ENCODE measurements around the gene RGPD5.
"Not testable (repeated sequence)": the region's sequence is repeated elsewhere in the genome, so short reads cannot be mapped to it uniquely, and the experiment has no call there.

Gene RGPD5

GRCh38 chr2:109889909-109890308, 95.8 kb downstream of the RGPD5 start:
- not testable (repeated sequence) for H3K4me3 ChIP-seq, H3K27ac ChIP-seq

DNA sequence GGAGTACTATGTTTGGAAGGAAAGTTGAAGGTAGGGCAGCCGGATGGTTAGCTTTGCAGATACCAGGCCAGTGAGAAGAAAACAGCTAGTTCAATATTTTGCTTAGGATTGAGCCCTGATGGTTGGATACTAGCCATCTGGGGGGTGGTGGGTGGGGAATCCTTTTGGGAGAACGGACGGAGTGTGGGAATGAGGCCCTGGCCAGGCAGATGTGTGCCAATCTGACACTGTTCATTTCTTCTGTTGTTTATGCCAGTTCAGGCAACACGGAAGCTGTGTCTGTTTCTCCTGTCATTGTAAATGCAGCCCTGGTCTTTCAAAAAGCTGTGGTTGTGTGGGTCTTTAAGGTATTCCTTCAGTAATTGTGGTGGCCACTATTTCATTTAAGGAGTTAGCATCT, 96.9 kb downstream of the RGPD5 start:
- H3K27ac ChIP-seq, H3K4me3 ChIP-seq: not testable (repeated sequence)

- not testable (repeated sequence) for H3K4me3 ChIP-seq, H3K27ac ChIP-seq
Observed at GRCh38 chr2:109893736-109894135, 99.6 kb downstream of the RGPD5 start.

- H3K4me3 ChIP-seq, H3K27ac ChIP-seq: not testable (repeated sequence)
Observed at GRCh38 chr2:109894141-109894540, 100.0 kb downstream of the RGPD5 start.

DNA sequence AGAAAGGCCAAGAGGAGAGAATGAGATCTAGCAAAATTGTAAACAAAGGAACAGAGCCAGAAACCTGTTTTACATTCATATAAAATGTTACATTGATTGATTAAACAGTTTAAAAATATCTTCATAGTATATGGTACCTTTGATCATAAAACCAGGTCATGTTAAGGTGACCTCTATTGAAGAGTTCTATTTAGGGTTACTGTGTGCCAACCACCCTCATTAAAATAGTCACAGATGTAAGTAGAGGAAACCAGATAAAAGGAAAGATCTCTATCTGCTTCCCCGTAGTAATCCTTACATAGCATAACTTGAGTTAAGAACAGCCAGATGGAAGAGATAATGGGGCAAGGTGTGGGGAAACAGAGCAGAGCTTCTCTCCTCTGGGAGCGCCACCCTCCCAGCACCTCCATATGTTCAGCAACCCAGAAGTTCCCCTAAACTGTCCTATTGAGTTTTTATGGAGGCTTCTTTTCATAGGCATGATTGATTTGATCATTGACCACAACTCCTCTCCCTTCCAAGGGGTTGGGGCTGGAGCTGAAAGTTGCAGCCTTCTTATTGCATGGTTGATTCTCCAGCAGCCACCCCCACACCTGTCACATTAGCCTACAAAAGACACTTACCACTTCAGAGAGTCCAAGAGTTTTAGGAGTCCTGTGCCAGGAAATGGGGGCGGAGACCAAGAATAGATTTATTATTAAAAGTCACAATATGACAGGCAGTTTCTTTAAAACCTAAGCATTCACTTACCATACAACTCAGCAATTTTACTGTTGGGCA, 101.2 kb downstream of the RGPD5 start:
- not testable (repeated sequence) for H3K27ac ChIP-seq, H3K4me3 ChIP-seq

- H3K4me3 ChIP-seq, H3K27ac ChIP-seq: not testable (repeated sequence)
Observed at GRCh38 chr2:109896212-109896611, 102.1 kb downstream of the RGPD5 start.

DNA sequence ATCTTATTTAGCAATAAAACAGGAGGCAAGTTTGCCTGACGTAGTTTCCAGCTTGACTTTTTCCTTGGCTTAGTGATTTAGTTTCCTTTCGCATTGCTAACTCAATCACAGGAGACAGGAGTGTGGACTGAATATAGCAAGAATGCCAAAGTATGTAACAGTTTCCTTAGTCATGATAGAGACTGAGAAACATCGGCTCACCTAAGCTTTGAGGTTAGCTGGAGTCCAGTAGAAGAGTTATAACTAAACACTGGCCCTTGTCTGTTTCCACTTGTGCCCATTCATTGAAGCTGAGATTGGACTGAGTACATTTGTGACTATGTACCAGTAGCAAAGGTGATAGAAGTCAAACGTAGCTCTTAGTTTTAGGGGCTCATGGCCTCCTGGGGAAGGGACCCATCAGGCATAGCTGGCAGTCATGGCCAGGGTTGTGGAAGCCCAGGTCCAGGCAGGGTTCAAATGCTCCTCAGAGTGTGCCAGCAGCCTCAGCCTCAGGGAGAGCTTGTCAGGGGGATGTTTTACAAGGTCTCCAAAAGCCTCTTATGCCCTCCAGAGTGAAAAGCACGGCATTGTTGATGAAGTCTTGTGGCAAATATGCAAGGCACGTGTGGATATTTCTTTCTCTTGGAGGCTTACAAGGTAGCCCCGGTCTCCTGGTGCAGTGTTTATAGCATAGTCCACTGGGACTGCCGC, 103.8 kb downstream of the RGPD5 start:
- H3K4me3 ChIP-seq, H3K27ac ChIP-seq: not testable (repeated sequence)

DNA sequence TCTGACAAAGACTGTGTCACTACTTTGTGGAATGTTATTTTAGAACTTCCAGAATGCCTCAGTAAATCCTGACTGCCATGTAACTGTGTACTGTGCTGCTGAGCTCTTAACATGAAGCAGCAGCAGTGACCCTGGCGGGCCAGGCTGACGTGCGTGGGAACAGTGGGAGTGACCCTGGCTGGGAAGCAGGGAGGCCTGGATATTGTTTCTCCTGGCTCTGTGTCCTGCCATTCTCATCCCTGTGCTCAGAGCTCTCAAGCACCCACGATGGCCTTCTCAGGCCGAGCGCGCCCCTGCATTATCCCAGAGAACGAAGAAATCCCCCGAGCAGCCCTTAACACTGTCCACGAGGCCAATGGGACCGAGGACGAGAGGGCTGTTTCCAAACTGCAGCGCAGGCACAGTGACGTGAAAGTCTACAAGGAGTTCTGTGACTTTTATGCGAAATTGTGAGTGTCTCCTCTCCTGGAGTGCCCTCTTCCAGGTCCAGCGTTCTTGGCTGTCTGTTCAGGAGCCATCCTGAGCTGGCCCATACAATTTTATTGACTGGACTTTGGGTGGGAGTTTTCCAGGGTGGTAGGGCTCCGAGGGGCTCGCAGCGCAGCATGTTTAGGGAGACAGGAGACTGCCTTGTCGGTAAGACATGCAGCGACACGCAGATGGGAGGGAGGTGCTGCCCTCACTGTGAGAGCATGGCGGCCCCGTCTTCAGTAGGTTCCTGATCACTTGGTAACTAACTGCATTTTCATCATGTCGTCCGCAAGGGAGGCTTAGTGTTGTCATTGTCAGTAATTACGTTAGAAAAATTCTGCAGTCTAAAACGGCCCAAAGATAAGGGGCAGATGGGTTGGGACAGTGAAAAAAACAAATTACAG, 104.6 kb downstream of the RGPD5 start, which contains the start of gene LIMS3:
Gene LIMS3, plus strand, starts transcription at position 227 of the 875 bp plus-strand sequence. Its CDS starts 41 bp downstream, at position 268.
- not testable (repeated sequence) for H3K27ac ChIP-seq, H3K4me3 ChIP-seq

DNA sequence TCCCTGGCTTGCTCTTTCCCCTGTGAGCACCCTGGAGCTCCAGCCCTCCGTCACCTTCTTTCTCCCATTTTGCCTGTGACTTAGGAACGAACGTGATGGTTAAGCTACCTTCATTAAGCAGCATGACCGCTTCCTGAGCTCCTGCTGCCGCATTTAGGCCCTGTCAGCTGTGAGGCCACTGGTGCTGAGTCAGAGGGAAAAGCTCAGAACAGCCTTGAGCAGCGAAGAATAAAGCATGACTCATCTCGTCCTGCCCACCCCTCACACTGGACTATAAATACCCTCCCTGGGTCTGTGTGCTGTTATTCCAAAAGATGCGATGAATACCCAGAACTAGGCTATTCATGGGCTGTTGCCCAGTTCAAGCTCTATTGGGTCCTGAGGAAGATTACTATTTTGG, 111.7 kb downstream of the RGPD5 start:
- H3K4me3 ChIP-seq, H3K27ac ChIP-seq: not testable (repeated sequence)

Measured in skin epidermis (tissue), 12 donors.